ENCODE measurements around the gene CCNF.

Gene CCNF

GRCh38 chr16:2470234-2470601, 41.0 kb downstream of the CCNF start:
- no peak for TF ChIP-seq CTCF (conservative IDR thresholded peaks at IDR 0.05; ENCODE audit: low read length)
- DNase-seq (ENCODE audit: low read depth) = no peak
- H3K4me3 ChIP-seq (ENCODE audit: low read length) = no peak overlapping the region

- no peak for TF ChIP-seq CTCF (conservative IDR thresholded peaks at IDR 0.05; ENCODE audit: low read length)
- H3K4me3 ChIP-seq (ENCODE audit: low read length) = no peak overlapping the region
- no peak for DNase-seq (ENCODE audit: low read depth)
These were observed 41.4 kb downstream of the CCNF start for GRCh38 chr16:2470603-2471015.

- no peak for DNase-seq (ENCODE audit: low read depth)
- H3K4me3 ChIP-seq (ENCODE audit: low read length) = no peak within 1 kb of the TSS
These were observed 41.9 kb downstream of the CCNF start, which contains the start of gene NTN3 for GRCh38 chr16:2471016-2471652. NTN3 (plus strand) TSS chr16:2471297; CDS start chr16:2471702, 405 bp downstream.

GRCh38 chr16:2471653-2472487, 42.6 kb downstream of the CCNF start:
- no peak overlapping the region for H3K4me3 ChIP-seq (ENCODE audit: low read length)
- TF ChIP-seq CTCF (conservative IDR thresholded peaks at IDR 0.05; ENCODE audit: low read length) = no peak
- no peak for DNase-seq (ENCODE audit: low read depth)

More at GRCh38 chr16:2471016-2471652, 41.9 kb downstream of the CCNF start, which contains the start of gene NTN3:
- TF ChIP-seq CTCF (conservative IDR thresholded peaks at IDR 0.05; ENCODE audit: low read length) = no peak

- no peak for DNase-seq (ENCODE audit: low read depth)
- TF ChIP-seq CTCF (conservative IDR thresholded peaks at IDR 0.05; ENCODE audit: low read length) = no peak
- no peak overlapping the region for H3K4me3 ChIP-seq (ENCODE audit: low read length)
These were observed 43.2 kb downstream of the CCNF start for GRCh38 chr16:2472488-2472864.

GRCh38 chr16:2472885-2473445, 43.7 kb downstream of the CCNF start:
- H3K4me3 ChIP-seq (ENCODE audit: low read length) = no peak overlapping the region
- TF ChIP-seq CTCF (conservative IDR thresholded peaks at IDR 0.05; ENCODE audit: low read length) = no peak
- DNase-seq (ENCODE audit: low read depth) = no peak
